SK-MEL-5 (cell line): Measurements from ENCODE around the gene NDUFA11. TPM values are rescaled to one million over a fixed set of nuclear protein-coding genes. Genes with fewer than 3 reads are reported as not detected.

Experiments used
- DNase-seq: peaks from one replicate; pipeline ENCODE4 v3.0.0-alpha.2; 2016; ENCODE audit warnings: low read depth, low spot score
- in situ Hi-C: cut with HindIII; loops from 2 replicates; pipeline ENCODE4 v1.10.0; 2016; ENCODE audit warnings: low sequenced_read_pairs, high pct_unique_total_duplicates, low pct_unique_long_range_greater_than_20kb
- total RNA-seq: library from RNA; depleted of rRNA; stranded (reverse); fragments of >200 nt; shearing (Covaris generic); gene quantifications from 2 replicates; pipeline ENCODE4 v1.2.3, GENCODE V29; 2014

The NDUFA11 gene
- total RNA-seq, 1 experiment from 2014 or later: 171 TPM

- DNase-seq: no peak
- in situ Hi-C loops: no loop called here
These were observed 12.7 kb upstream of the NDUFA11 start for GRCh38 chr19:5916181-5916708.

- DNase-seq: no peak
- in situ Hi-C loops: no loop called here
These were observed 12.2 kb upstream of the NDUFA11 start for GRCh38 chr19:5915782-5916165.

GRCh38 chr19:5914946-5915781, 11.6 kb upstream of the NDUFA11 start:
- in situ Hi-C loops: no loop called here
- no peak for DNase-seq

GRCh38 chr19:5914358-5914774, 10.8 kb upstream of the NDUFA11 start:
- in situ Hi-C loops: no loop called here
- DNase-seq: no peak

GRCh38 chr19:5913739-5914357, 10.3 kb upstream of the NDUFA11 start, which contains the start of gene CAPS:
Gene CAPS, plus strand, starts transcription at chr19:5914254. Its CDS starts 153 bp downstream, at chr19:5914407.
- peak; percentile 23 for DNase-seq
- in situ Hi-C loops: no loop called here

GRCh38 chr19:5911366-5911765, 7.8 kb upstream of the NDUFA11 start:
- no peak for DNase-seq
- in situ Hi-C loops: no loop called here

- no peak for DNase-seq
- in situ Hi-C loops: no loop called here
These were observed 7.0 kb upstream of the NDUFA11 start for GRCh38 chr19:5910638-5910907.

GRCh38 chr19:5908773-5909442, 5.3 kb upstream of the NDUFA11 start:
- in situ Hi-C loops: no loop called here
- no peak for DNase-seq

GRCh38 chr19:5907241-5907640, 3.7 kb upstream of the NDUFA11 start:
- in situ Hi-C loops: no loop called here
- no peak for DNase-seq

- no peak for DNase-seq
- in situ Hi-C loops: no loop called here
These were observed 1.7 kb upstream of the NDUFA11 start for GRCh38 chr19:5905114-5905778.

- DNase-seq: peak; percentile 99
- in situ Hi-C loops: no loop called here
These were observed 943 bp upstream of the NDUFA11 start, which contains the start of gene VMAC for GRCh38 chr19:5904352-5905113. Gene VMAC, plus strand, starts transcription at chr19:5904872. Its CDS starts 19 bp downstream, at chr19:5904891.

GRCh38 chr19:5903056-5903623, 450 bp downstream of the NDUFA11 start:
- DNase-seq: no peak
- in situ Hi-C loops: no loop called here

- in situ Hi-C loops: no loop called here
- no peak for DNase-seq
These were observed 2.6 kb downstream of the NDUFA11 start for GRCh38 chr19:5900976-5901375.

GRCh38 chr19:5899728-5900526, 3.7 kb downstream of the NDUFA11 start:
- in situ Hi-C loops: no loop called here
- DNase-seq: no peak

GRCh38 chr19:5897189-5897969, 6.2 kb downstream of the NDUFA11 start:
- in situ Hi-C loops: no loop called here
- no peak for DNase-seq
